Heart left ventricle (tissue), 16 donors: ENCODE data around the gene PARD3. TPM values are rescaled to one million over a fixed set of nuclear protein-coding genes. Genes with fewer than 3 reads are reported as not detected.

Experiments
- ATAC-seq, 4 donors: fragments of 200-7000 bp; cut with Tn5 transposase; one replicate each; pipeline ENCODE4 v1.9.1; 2020 to 2022; ENCODE audit warnings: moderate library complexity in 4 of 4, mild to moderate bottlenecking in 3 of 4, moderate number of reproducible peaks in 1 of 4
- DNase-seq, 5 donors: peaks; one replicate each; pipeline ENCODE4 v3.0.0-alpha.2; 2020
- H3K27ac ChIP-seq, 12 donors: fragments of 200-600 bp; sonication (generic) in 4 of 12; one replicate each; pipeline versions ENCODE4 v1.5.0 to v1.8.0; 2016 to 2022; ENCODE audit warnings: mild to moderate bottlenecking in 2 of 12
- H3K27me3 ChIP-seq, 9 donors: fragments of 200-600 bp; sonication (generic) in 2 of 9; one replicate each; pipeline versions ENCODE4 v1.5.1 to v1.8.0; 2016 to 2022; ENCODE audit warnings: mild to moderate bottlenecking in 3 of 9
- H3K36me3 ChIP-seq, 9 donors: fragments of 200-600 bp; sonication (generic) in 2 of 9; one replicate each; pipeline versions ENCODE4 v1.5.0 to v1.8.0; 2018 to 2022; ENCODE audit warnings: mild to moderate bottlenecking in 2 of 9
- H3K4me1 ChIP-seq, 12 donors: fragments of 200-600 bp; sonication (generic) in 4 of 12; one replicate each; pipeline versions ENCODE4 v1.5.0 to v1.8.0; 2016 to 2022; ENCODE audit warnings: mild to moderate bottlenecking in 3 of 12
- H3K4me3 ChIP-seq, 12 donors: fragments of 200-600 bp; sonication (generic) in 4 of 12; one replicate each; pipeline versions ENCODE4 v1.5.0 to v1.8.0; 2017 to 2022; ENCODE audit warnings: mild to moderate bottlenecking in 9 of 12, moderate library complexity in 4 of 12
- H3K9me3 ChIP-seq, 12 donors: fragments of 200-600 bp; sonication (generic) in 4 of 12; one replicate each; pipeline versions ENCODE4 v1.5.0 to v1.8.0; 2016 to 2022; ENCODE audit warnings: mild to moderate bottlenecking in 1 of 12
- POLR2A ChIP-seq, 2 donors: fragments of 450-650 bp; IDR thresholded peaks; one replicate each; pipeline ENCODE4 v1.6.1; 2017; ENCODE audit warnings: antibody characterized with exemption in 2 of 2, mild to moderate bottlenecking in 2 of 2, moderate library complexity in 2 of 2
- WGBS, 4 donors: extraction: QIAGEN DNeasy Blood & Tissue Kit in 2 of 4; methylation state at CpG; one replicate each; pipeline versions ENCODE4 v1.1.5 to v1.1.7; 2013 to 2018; 5-methylcytosine and 5-hydroxymethylcytosine counted together
- intact Hi-C, 10 donors: fragments of 100-400 bp; cut with DNase I; formaldehyde crosslinking; loops; one replicate each; pipeline versions ENCODE4 v1.11.1 to v1.14.2; 2022
- polyA plus RNA-seq, 2 donors: library from polyadenylated mRNA; stranded (reverse); fragments of 200-250 nt; gene quantifications; one replicate each; pipeline ENCODE4 v1.2.3, GENCODE V29; 2013
- total RNA-seq, 9 donors: library from RNA; depleted of rRNA in 2 of 9; stranded (reverse); fragments of >200 nt in 2 of 9; fragmentation: NEBNext Ultra II Directional in 3 of 9; extraction: Animal tissue kit (Norgen Biotek cat#: 25700) in 3 of 9; gene quantifications; one replicate each; pipeline versions ENCODE4 v1.1.0 to v1.2.4, GENCODE V29; 2016 to 2023
- TF ChIP-seq, protein P1 (sequence below), 12 donors: fragments of 200-600 bp; sonication (generic) in 4 of 12; IDR thresholded peaks; one replicate each; pipeline versions ENCODE4 v1.5.0 to v1.8.0; 2018 to 2022; ENCODE audit warnings: antibody characterized with exemption in 12 of 12, mild to moderate bottlenecking in 5 of 12
- donor health status: ischemic (EF 13 %, LVEDD 7.1; RV severe dilation, severe dysfunction).
- donor health status: healthy with polysubstance abuse.
- donor health status: DM: no; HTN: yes; CAD: no.
- donor health status: DM: no; HTN: no; CAD: no.
- donor health status: ischemic (EF 25% LVEDD 6.9; RV normal size, moderate dysfunction).
- donor health status: ischemic (EF 25% LVEDD 5.7; RV mildly dilated, moderate dysfunction).
- donor health status: healthy.
- donor health status: DM: yes; HTN: yes; CAD: no.
- donor health status: ischemic (EF 35%, LVEDD 5.7; RV mildly dilated, moderate dysfunction).
- donor health status: nonischemic (EF 11% LVEDD 7.7; RV severe dilation, severe dysfunction).
- donor health status: DM: yes; HTN: yes; CAD: no.
- donor health status: PGD.
- donor health status: ischemic (EF 29% LVEDD 5.4; RV normal size, mild dysfunction).
- donor health status: nonischemic (EF 23%, LVEDD 6.1; RV moderate dilation, normal function).

PARD3 gene
- total and polyA plus RNA-seq, 11 donors: 24.8 to 69.7 (median 33.1) TPM

DNA sequence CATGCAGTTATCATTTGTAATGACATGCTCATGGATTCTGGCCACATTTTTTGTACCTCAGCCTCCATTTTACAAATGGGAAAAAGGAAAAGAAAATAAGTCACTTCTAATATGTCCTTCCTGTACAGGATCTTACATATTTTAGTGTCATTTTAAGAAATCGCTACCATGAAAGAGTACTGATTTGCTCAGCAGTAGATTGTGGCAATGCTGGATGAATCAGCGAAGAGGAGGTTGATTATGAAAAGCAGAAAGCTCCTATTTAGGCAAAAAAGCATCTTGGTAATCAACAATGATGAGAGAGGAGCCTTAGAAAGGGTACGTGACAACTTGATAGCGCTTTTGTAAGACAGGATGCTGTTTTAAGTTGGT lies 522.9 kb downstream of the PARD3 start:
- no peak overlapping the region for H3K27ac ChIP-seq
- intact Hi-C loops: no loop called here
- 59 to 74% (median 69%) methylated on average over 4 of the region's 4 CpGs for WGBS, 4 donors

DNA sequence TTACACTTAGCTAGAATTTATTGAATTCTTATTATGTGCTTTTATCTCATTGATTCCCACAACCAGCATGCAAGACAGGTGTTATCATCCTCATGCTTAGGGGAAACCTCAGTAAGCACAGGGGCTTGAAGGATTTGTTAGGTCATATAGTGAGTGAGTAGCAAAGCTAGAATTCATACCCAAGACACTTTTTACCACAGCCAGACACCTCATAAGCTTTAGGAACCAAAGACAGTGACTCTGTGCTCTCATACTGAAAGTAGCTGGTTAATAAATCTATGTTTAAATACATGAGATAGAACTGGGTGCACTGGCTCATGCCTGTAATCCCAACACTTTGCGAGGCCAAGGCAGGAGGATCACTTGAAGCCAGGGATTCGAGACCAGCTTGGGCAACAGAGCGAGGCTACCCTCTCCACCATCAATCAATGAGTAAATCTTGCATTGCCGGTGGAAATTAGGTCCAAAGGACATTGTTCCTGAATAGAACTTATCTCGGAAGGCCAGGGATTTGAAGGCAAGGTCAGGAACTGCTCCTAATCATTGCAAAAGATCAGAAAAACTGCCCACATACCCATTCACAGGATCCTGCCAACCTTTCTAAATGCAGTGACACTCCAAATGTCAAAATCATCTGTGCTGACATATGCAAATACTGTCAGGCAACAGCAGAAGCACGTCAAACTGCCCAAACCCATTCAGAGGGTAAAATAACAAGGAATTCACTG lies 523.5 kb downstream of the PARD3 start:
- ATAC-seq: no peak
- Histone ChIP-seq H3K4me1 (peaks cover 0 to 18% (median 0%) of the 10 kb centered on the region in 12 donors), H3K4me3 (no peak overlapping the region), H3K27ac (no peak overlapping the region), H3K36me3 (no peaks in the 10 kb centered on the region), H3K27me3 (no peaks in the 10 kb centered on the region), H3K9me3 (no peaks in the 10 kb centered on the region)
- intact Hi-C loops: no loop called here
- TF ChIP-seq, protein P1, sequence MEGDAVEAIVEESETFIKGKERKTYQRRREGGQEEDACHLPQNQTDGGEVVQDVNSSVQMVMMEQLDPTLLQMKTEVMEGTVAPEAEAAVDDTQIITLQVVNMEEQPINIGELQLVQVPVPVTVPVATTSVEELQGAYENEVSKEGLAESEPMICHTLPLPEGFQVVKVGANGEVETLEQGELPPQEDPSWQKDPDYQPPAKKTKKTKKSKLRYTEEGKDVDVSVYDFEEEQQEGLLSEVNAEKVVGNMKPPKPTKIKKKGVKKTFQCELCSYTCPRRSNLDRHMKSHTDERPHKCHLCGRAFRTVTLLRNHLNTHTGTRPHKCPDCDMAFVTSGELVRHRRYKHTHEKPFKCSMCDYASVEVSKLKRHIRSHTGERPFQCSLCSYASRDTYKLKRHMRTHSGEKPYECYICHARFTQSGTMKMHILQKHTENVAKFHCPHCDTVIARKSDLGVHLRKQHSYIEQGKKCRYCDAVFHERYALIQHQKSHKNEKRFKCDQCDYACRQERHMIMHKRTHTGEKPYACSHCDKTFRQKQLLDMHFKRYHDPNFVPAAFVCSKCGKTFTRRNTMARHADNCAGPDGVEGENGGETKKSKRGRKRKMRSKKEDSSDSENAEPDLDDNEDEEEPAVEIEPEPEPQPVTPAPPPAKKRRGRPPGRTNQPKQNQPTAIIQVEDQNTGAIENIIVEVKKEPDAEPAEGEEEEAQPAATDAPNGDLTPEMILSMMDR (IDR thresholded peaks at IDR 0.05): no peak
- TF ChIP-seq POLR2A (IDR thresholded peaks at IDR 0.05): no peak
- 71 to 87% (median 76%) methylated on average over 6 of the region's 6 CpGs for WGBS, 4 donors
- no peak for DNase-seq

More for the DNA sequence above, 522.9 kb downstream of the PARD3 start:
- no peak for DNase-seq
- ATAC-seq: no peak
- H3K4me1 ChIP-seq: peaks cover 0 to 18% (median 0%) of the 10 kb centered on the region in 12 donors
- H3K36me3 ChIP-seq: no peaks in the 10 kb centered on the region
- no peak overlapping the region for H3K4me3 ChIP-seq
- no peaks in the 10 kb centered on the region for H3K9me3 ChIP-seq
- TF ChIP-seq, protein P1 (IDR thresholded peaks at IDR 0.05): no peak
- no peak for TF ChIP-seq POLR2A (IDR thresholded peaks at IDR 0.05)
- no peaks in the 10 kb centered on the region for H3K27me3 ChIP-seq

DNA sequence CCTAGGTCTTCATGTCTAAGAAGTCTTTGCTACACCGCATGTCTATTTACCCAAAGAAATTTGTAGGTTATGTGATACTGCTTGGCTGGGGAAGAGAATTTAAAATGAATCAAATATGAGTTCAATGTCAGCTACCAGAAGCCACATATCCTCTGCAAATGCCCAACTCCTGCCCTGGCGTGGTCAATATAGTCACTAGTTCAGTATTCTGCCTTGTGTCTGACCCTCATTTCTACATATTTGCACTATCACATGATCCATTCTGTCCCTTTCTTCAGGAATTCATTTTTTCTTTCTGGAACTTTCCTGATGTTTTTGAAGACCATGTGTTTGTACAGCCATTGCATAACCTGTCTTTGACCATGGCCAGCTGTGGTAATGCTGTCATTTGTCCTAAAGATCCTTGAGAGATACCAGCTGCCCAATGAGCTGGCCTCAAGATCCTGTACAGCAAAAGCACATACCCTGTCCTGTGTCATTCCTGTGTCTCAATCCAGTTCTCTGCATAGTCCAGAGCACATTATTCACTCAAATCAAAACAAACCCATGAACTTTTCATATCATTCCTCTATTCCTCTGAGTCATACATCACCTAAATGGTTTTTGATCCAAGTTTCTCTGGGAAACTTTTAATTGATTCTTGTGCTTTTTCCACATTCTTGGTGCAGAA lies 524.5 kb downstream of the PARD3 start:
- H3K4me1 ChIP-seq: peaks cover 0 to 14% (median 0%) of the 10 kb centered on the region in 12 donors
- no peaks in the 10 kb centered on the region for H3K27me3 ChIP-seq
- no peaks in the 10 kb centered on the region for H3K9me3 ChIP-seq
- DNase-seq: peak in 1 of 5 donors; percentile 41
- TF ChIP-seq POLR2A (IDR thresholded peaks at IDR 0.05): no peak
- TF ChIP-seq, protein P1 (IDR thresholded peaks at IDR 0.05): no peak
- no peak overlapping the region for H3K27ac ChIP-seq
- peak in 2 of 4 donors; percentile 80 to 85 for ATAC-seq
- WGBS, 4 donors: 93 to 99% (median 98%) methylated on average over 2 of the region's 2 CpGs
- no peaks in the 10 kb centered on the region for H3K36me3 ChIP-seq
- H3K4me3 ChIP-seq: no peak overlapping the region
- intact Hi-C loops: no loop called here

DNA sequence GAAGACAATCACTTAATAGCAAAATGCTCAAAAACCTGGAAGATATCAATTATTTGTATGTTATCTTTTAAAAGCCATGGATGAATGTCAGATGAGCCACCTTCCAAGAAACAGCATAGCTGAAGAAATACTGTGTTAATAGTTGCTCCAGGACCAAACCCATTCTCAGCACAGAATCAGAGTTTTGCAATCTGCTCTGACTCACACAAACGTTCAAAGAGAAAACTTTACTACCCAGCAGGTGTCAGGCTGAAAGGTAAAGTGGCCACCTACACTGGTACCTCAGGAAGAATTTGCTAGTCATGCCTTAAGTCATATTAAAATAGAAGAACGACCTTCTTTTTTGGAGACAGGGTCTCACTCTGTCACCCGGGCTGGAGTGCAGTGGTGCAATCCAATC lies 526.5 kb downstream of the PARD3 start:
- no peak overlapping the region for H3K27ac ChIP-seq
- no peak for DNase-seq
- no peak for TF ChIP-seq POLR2A (IDR thresholded peaks at IDR 0.05)
- TF ChIP-seq, protein P1 (IDR thresholded peaks at IDR 0.05): no peak
- intact Hi-C loops: no loop called here
- H3K27me3 ChIP-seq: no peaks in the 10 kb centered on the region
- H3K36me3 ChIP-seq: peaks cover 0 to 4% (median 0%) of the 10 kb centered on the region in 9 donors
- no peak overlapping the region for H3K4me3 ChIP-seq
- H3K4me1 ChIP-seq: peaks cover 0 to 14% (median 0%) of the 10 kb centered on the region in 12 donors
- ATAC-seq: no peak
- 84 to 93% (median 86%) methylated on average over 3 of the region's 3 CpGs for WGBS, 4 donors
- H3K9me3 ChIP-seq: no peaks in the 10 kb centered on the region
